ENCODE results near the gene C1orf198. TPM values are rescaled to one million over a fixed set of nuclear protein-coding genes. Genes with fewer than 3 reads are reported as not detected.

C1orf198 gene
- total RNA-seq, 1 experiment from 2014 or later: 22.9 TPM

- no peak for TF ChIP-seq CTCF (IDR thresholded peaks at IDR 0.05 in 2 of 3, conservative IDR thresholded peaks at IDR 0.05 in 1 of 3; ENCODE audit: borderline replicate concordance in 1 of 3, insufficient read depth in 1 of 3, low read depth in 2 of 3, low read length in 2 of 3)
- TF ChIP-seq ATF3 (IDR thresholded peaks at IDR 0.05): no peak
- TF ChIP-seq EZH2 (IDR thresholded peaks at IDR 0.05): no peak
- no peak for TF ChIP-seq SIN3A (IDR thresholded peaks at IDR 0.05; ENCODE audit: low read depth)
Measured at GRCh38 chr1:230823931-230824381, 44.4 kb downstream of the C1orf198 start (continued).

GRCh38 chr1:230823426-230823825, 44.9 kb downstream of the C1orf198 start:
- H3K79me2 ChIP-seq (ENCODE audit: insufficient read depth, low read length): no peaks in the 10 kb centered on the region
- intact Hi-C loops (cut with micrococcal nuclease): no loop called here
- H3K4me3 ChIP-seq (replicated peaks in 1 of 2; ENCODE audit: low read depth in 1 of 2, low read length in 2 of 2): no peak overlapping the region
- no peak overlapping the region for H2AFZ ChIP-seq (ENCODE audit: low read depth, low read length, poor library complexity, severe bottlenecking)
- no peak overlapping the region for H3K9ac ChIP-seq (ENCODE audit: low read length)
- H3K27me3 ChIP-seq (ENCODE audit: insufficient read depth, low read length): no peaks in the 10 kb centered on the region
- peaks cover 23 to 24% of the 10 kb centered on the region in 2 experiments for H3K4me1 ChIP-seq (ENCODE audit: control insufficient read depth in 1 of 2, insufficient read depth in 2 of 2, low read length in 2 of 2)
- H4K20me1 ChIP-seq (ENCODE audit: insufficient read depth): no peaks in the 10 kb centered on the region
- no peaks in the 10 kb centered on the region for H3K9me3 ChIP-seq (ENCODE audit: control insufficient read depth in 1 of 2, insufficient read depth in 1 of 2, low read depth in 1 of 2, low read length in 2 of 2)
- H3K4me2 ChIP-seq (ENCODE audit: low read length): no peak overlapping the region
- no TSS peak for BruUV-seq (replicated peaks)
- no peaks in the 10 kb centered on the region for H3K9me2 ChIP-seq (ENCODE audit: insufficient read depth)
- no peak for ATAC-seq
- ChIA-PET CTCF (no interaction called here), RAD21 (ENCODE audit: low non-redundant PET in 1 of 2, low total read pairs in 2 of 2, uncharacterized antibody in 2 of 2, unreplicated experiment in 2 of 2) (no interaction called here), POLR2A (no interaction called here)
- no peak overlapping the region for H3K27ac ChIP-seq (ENCODE audit: low read depth, low read length)
- H3K36me3 ChIP-seq (ENCODE audit: control insufficient read depth in 1 of 2, insufficient read depth in 2 of 2, low read length in 2 of 2): no peaks in the 10 kb centered on the region
- no peak for DNase-seq (ENCODE audit: low read depth, low spot score)
- TF ChIP-seq ELF1 (IDR thresholded peaks at IDR 0.05; ENCODE audit: borderline replicate concordance, low read depth) (no peak), POLR2A (IDR thresholded peaks at IDR 0.05; ENCODE audit: borderline replicate concordance, extremely low read depth, insufficient read depth, insufficient read length) (no peak), EGR1 (IDR thresholded peaks at IDR 0.05; ENCODE audit: low read depth) (no peak), CEBPB (IDR thresholded peaks at IDR 0.05; ENCODE audit: low read depth) (no peak), SRF (IDR thresholded peaks at IDR 0.05; ENCODE audit: low read depth) (no peak), SP1 (IDR thresholded peaks at IDR 0.05; ENCODE audit: low read depth) (no peak), POLR2AphosphoS5 (IDR thresholded peaks at IDR 0.05; ENCODE audit: low read depth, low read length) (no peak), CTCF (IDR thresholded peaks at IDR 0.05 in 2 of 3, conservative IDR thresholded peaks at IDR 0.05 in 1 of 3; ENCODE audit: borderline replicate concordance in 1 of 3, insufficient read depth in 1 of 3, low read depth in 2 of 3, low read length in 2 of 3) (no peak), EZH2phosphoT487 (IDR thresholded peaks at IDR 0.05; ENCODE audit: borderline replicate concordance) (no peak), ZNF274 (IDR thresholded peaks at IDR 0.05; ENCODE audit: low read depth, low read length) (no peak), ZFX (IDR thresholded peaks at IDR 0.05) (no peak), ZBTB33 (IDR thresholded peaks at IDR 0.05; ENCODE audit: extremely low read depth, insufficient replicate concordance, low read length) (no peak), YY1 (IDR thresholded peaks at IDR 0.05; ENCODE audit: extremely low read depth, insufficient replicate concordance, low read depth, low read length) (no peak), ATF3 (IDR thresholded peaks at IDR 0.05) (no peak), CBX3 (IDR thresholded peaks at IDR 0.05; ENCODE audit: low read depth) (no peak)

Measured in HCT116 (cell line).